K562 (cell line): Measurements from ENCODE around the gene STPG4. TPM values are rescaled to one million over a fixed set of nuclear protein-coding genes. Genes with fewer than 3 reads are reported as not detected.
A peak's percentile ranks its signal among the peaks of the same experiment; 100 is the strongest.

Source experiments
- ARNT ChIP-seq, 2 experiments: fragments of 450-650 bp; IDR thresholded peaks; 2 replicates each; pipeline ENCODE4 v1.6.1; 2016; ENCODE audit warnings: mild to moderate bottlenecking in 1 of 2
- GATA2 ChIP-seq: sonication (generic); formaldehyde crosslinking; IDR thresholded peaks from 2 replicates; pipeline ENCODE4 v1.4.0; 2020; ENCODE audit warnings: mild to moderate bottlenecking, missing genetic modification reagents
- GTF2F1 ChIP-seq: IDR thresholded peaks from 2 replicates; pipeline ENCODE4 v1.6.1; 2011; ENCODE audit warnings: low read depth, low read length, improper control_type of control experiment
- KDM1A ChIP-seq, 2 experiments: fragments of 450-650 bp; IDR thresholded peaks; 2 replicates each; pipeline ENCODE4 v1.6.1; 2016; ENCODE audit warnings: mild to moderate bottlenecking in 2 of 2
- L3MBTL2 ChIP-seq: fragments of 450-650 bp; IDR thresholded peaks from 2 replicates; pipeline ENCODE4 v1.6.1; 2016; ENCODE audit warnings: mild to moderate bottlenecking, moderate library complexity
- NONO ChIP-seq, 2 experiments: fragments of 200-400 bp in 1 of 2; fragments of 450-650 bp in 1 of 2; formaldehyde crosslinking in 1 of 2; IDR thresholded peaks; 2 replicates each; pipeline ENCODE4 v1.6.1; 2017; ENCODE audit warnings: low read depth in 2 of 2, mild to moderate bottlenecking in 2 of 2, moderate library complexity in 2 of 2, low read length in 1 of 2
- PKNOX1 ChIP-seq: fragments of 450-650 bp; IDR thresholded peaks from 2 replicates; pipeline ENCODE4 v1.6.1; 2016
- RBM14 ChIP-seq: fragments of 200-400 bp; formaldehyde crosslinking; IDR thresholded peaks from 2 replicates; pipeline ENCODE4 v1.6.1; 2018; ENCODE audit warnings: low read depth, mild to moderate bottlenecking, low read length, moderate library complexity, borderline replicate concordance; ENCODE audit not compliant: insufficient read depth
- RFX1 ChIP-seq: fragments of 450-650 bp; IDR thresholded peaks from 2 replicates; pipeline ENCODE4 v1.6.1; 2016; ENCODE audit warnings: mild to moderate bottlenecking, moderate library complexity
- TFAM ChIP-seq: fragments of 250-450 bp; sonication (Bioruptor Pico); conservative IDR thresholded peaks from 2 replicates; pipeline ENCODE4 v1.5.0; 2021; ENCODE audit warnings: mild to moderate bottlenecking, moderate library complexity
- polyA plus RNA-seq, 8 experiments: library from polyadenylated mRNA; depleted of rRNA in 4 of 8; stranded (reverse) in 5 of 8; unstranded in 3 of 8; fragments of >200 nt; fragmentation: Nextera tagmentation in 2 of 8; fragmentation: Illumina TruSeq in 1 of 8; extraction: Ambion mirVana in 2 of 8; extraction: Trizol in 1 of 8; gene quantifications; 2 replicates each; pipeline versions ENCODE4 v1.2.1 to v1.2.3, GENCODE V29; 2011 to 2014; ENCODE audit warnings: inconsistent platforms in 1 of 8, missing spikeins in 1 of 8
- total RNA-seq, 7 experiments: library from RNA; depleted of rRNA in 6 of 7; stranded (reverse); fragments of >200 nt in 6 of 7; fragmentation: Illumina TruSeq in 2 of 7; extraction: Trizol in 2 of 7; gene quantifications; 2 replicates each; pipeline versions ENCODE4 v1.2.1 to v1.2.3, GENCODE V29; 2011 to 2021; ENCODE audit warnings: low replicate concordance in 1 of 7

Gene STPG4
- total and polyA plus RNA-seq, 9 of the 15 experiments (the other 6 are each of a cell fraction or from before 2014, with no cell fraction given), result 0.10 to 0.68 (median 0.22) TPM; not detected in 6

- TF ChIP-seq KDM1A (IDR thresholded peaks at IDR 0.05), result no peak
- no peak for TF ChIP-seq NONO (IDR thresholded peaks at IDR 0.05; ENCODE audit: low read depth in 2 of 2, low read length in 1 of 2)
- no peak for TF ChIP-seq L3MBTL2
- peak; percentile 70 for TF ChIP-seq RFX1
- TF ChIP-seq PKNOX1, result no peak
- TF ChIP-seq RBM14, result no peak
- no peak for TF ChIP-seq TFAM (CRISPR knock-in tag)
- no peak for TF ChIP-seq GATA2
- TF ChIP-seq ARNT (IDR thresholded peaks at IDR 0.05), result no peak
- TF ChIP-seq GTF2F1, result no peak
Observed at GRCh38 chr2:47072018-47072691, 83.0 kb downstream of the STPG4 start (continued).
